ENCODE results near the gene GSK3B.

DNA sequence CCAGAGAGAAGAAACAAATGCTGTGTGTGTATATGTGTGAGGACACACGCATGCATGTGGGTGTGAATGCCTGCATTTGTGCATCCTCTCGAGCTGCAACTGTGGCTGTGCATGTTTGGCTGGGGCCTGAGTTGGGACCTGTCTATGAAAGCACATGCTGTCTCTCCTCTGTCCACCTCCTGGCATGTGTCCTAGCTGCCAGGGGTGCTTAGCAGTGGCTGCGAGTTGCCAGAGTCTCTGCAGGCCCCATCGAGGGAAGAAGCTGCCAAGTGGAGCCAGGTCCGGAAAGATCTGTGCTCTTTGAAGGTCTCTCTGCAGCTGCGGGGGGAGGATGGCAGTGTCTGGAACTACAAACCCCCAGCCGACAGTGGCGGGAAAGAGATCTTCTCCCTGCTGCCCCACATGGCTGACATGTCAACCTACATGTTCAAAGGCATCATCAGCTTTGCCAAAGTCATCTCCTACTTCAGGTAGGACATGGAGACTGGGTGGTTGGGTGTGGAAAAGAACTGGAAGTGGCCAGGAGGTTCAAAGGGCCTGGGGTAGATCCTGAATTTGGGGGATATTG, 281.7 kb downstream of the GSK3B start:
- TF ChIP-seq KLF5 (IDR thresholded peaks at IDR 0.05; ENCODE audit: partially characterized antibody) (no peak), MYC (IDR thresholded peaks at IDR 0.05; ENCODE audit: insufficient read depth, insufficient read length, insufficient replicate concordance, low read length, severe bottlenecking) (no peak), REST (IDR thresholded peaks at IDR 0.05; ENCODE audit: low read depth, low read length) (no peak), SUZ12 (IDR thresholded peaks at IDR 0.05; ENCODE audit: unreplicated experiment) (no peak), CBX3 (IDR thresholded peaks at IDR 0.05; ENCODE audit: borderline replicate concordance, low read depth) (no peak), BACH1 (IDR thresholded peaks at IDR 0.05; ENCODE audit: borderline replicate concordance) (no peak), ESRRA (IDR thresholded peaks at IDR 0.05; ENCODE audit: low read length) (no peak), RCOR1 (conservative IDR thresholded peaks at IDR 0.05; ENCODE audit: low read depth, low read length) (no peak), POLR2AphosphoS5 (IDR thresholded peaks at IDR 0.05; ENCODE audit: low read length) (no peak), YY1 (IDR thresholded peaks at IDR 0.05; ENCODE audit: low read depth, low read length) (no peak), SPI1 (IDR thresholded peaks at IDR 0.05; ENCODE audit: borderline replicate concordance, insufficient read depth, low read depth, low read length) (no peak)
- TF ChIP-seq, protein P1, sequence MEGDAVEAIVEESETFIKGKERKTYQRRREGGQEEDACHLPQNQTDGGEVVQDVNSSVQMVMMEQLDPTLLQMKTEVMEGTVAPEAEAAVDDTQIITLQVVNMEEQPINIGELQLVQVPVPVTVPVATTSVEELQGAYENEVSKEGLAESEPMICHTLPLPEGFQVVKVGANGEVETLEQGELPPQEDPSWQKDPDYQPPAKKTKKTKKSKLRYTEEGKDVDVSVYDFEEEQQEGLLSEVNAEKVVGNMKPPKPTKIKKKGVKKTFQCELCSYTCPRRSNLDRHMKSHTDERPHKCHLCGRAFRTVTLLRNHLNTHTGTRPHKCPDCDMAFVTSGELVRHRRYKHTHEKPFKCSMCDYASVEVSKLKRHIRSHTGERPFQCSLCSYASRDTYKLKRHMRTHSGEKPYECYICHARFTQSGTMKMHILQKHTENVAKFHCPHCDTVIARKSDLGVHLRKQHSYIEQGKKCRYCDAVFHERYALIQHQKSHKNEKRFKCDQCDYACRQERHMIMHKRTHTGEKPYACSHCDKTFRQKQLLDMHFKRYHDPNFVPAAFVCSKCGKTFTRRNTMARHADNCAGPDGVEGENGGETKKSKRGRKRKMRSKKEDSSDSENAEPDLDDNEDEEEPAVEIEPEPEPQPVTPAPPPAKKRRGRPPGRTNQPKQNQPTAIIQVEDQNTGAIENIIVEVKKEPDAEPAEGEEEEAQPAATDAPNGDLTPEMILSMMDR (IDR thresholded peaks at IDR 0.05 in 2 of 3, conservative IDR thresholded peaks at IDR 0.05 in 1 of 3; ENCODE audit: control insufficient read depth in 2 of 3, extremely low read depth in 1 of 3, insufficient read depth in 1 of 3, low read depth in 3 of 3, low read length in 3 of 3): no peak
- TF ChIP-seq, protein P2, sequence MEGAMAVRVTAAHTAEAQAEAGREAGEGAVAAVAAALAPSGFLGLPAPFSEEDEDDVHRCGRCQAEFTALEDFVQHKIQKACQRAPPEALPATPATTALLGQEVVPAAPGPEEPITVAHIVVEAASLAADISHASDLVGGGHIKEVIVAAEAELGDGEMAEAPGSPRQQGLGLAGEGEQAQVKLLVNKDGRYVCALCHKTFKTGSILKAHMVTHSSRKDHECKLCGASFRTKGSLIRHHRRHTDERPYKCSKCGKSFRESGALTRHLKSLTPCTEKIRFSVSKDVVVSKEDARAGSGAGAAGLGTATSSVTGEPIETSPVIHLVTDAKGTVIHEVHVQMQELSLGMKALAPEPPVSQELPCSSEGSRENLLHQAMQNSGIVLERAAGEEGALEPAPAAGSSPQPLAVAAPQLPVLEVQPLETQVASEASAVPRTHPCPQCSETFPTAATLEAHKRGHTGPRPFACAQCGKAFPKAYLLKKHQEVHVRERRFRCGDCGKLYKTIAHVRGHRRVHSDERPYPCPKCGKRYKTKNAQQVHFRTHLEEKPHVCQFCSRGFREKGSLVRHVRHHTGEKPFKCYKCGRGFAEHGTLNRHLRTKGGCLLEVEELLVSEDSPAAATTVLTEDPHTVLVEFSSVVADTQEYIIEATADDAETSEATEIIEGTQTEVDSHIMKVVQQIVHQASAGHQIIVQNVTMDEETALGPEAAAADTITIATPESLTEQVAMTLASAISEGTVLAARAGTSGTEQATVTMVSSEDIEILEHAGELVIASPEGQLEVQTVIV (IDR thresholded peaks at IDR 0.05; ENCODE audit: borderline replicate concordance, partially characterized antibody): no peak
